GM12875 (cell line): ENCODE data around the gene CDH2.

Experiments
- H3K4me3 ChIP-seq: one replicate; pipeline ENCODE4 v1.5.1; 2011; ENCODE audit warnings: low read depth, low read length, control low read depth
- CTCF ChIP-seq: IDR thresholded peaks from 2 replicates; pipeline ENCODE4 v1.5.1; 2011; ENCODE audit warnings: low read depth, mild to moderate bottlenecking, control low read depth, inconsistent platforms, low read length, moderate library complexity, borderline replicate concordance; ENCODE audit not compliant: insufficient read depth

CDH2 gene

GRCh38 chr18:27966881-27967280 is 210.0 kb downstream of the CDH2 start:
- H3K4me3 ChIP-seq: no peak overlapping the region
- TF ChIP-seq CTCF: no peak

- no peak for TF ChIP-seq CTCF
These were observed 212.1 kb downstream of the CDH2 start for GRCh38 chr18:27964811-27965210.

GRCh38 chr18:27959101-27959500 is 217.8 kb downstream of the CDH2 start:
- no peak overlapping the region for H3K4me3 ChIP-seq
- no peak for TF ChIP-seq CTCF

More at GRCh38 chr18:27964811-27965210, 212.1 kb downstream of the CDH2 start:
- H3K4me3 ChIP-seq: no peak overlapping the region

- TF ChIP-seq CTCF: no peak
- H3K4me3 ChIP-seq: no peak overlapping the region
These were observed 220.8 kb downstream of the CDH2 start for GRCh38 chr18:27956001-27956640.

- TF ChIP-seq CTCF: no peak
- no peak overlapping the region for H3K4me3 ChIP-seq
These were observed 222.7 kb downstream of the CDH2 start for GRCh38 chr18:27954226-27954625.

GRCh38 chr18:27952741-27953140 is 224.2 kb downstream of the CDH2 start:
- TF ChIP-seq CTCF: no peak
- H3K4me3 ChIP-seq: no peak overlapping the region

- TF ChIP-seq CTCF: no peak
- no peak overlapping the region for H3K4me3 ChIP-seq
These were observed 226.2 kb downstream of the CDH2 start for GRCh38 chr18:27950648-27951228.
